WI38 (cell line): ENCODE data around the gene KPNA4.
"Not testable (repeated sequence)": the region's sequence is repeated elsewhere in the genome, so short reads cannot be mapped to it uniquely, and the experiment has no call there.

Experiments used
- H3K4me3 ChIP-seq: 2 replicates; pipeline ENCODE4 v1.5.1; 2011; ENCODE audit warnings: low read depth, mild to moderate bottlenecking, control low read depth, low read length
- TF ChIP-seq, protein P1 (sequence below): IDR thresholded peaks from 2 replicates; pipeline ENCODE4 v1.5.1; 2012; ENCODE audit warnings: low read depth, mild to moderate bottlenecking, control low read depth, low read length

Gene KPNA4

DNA sequence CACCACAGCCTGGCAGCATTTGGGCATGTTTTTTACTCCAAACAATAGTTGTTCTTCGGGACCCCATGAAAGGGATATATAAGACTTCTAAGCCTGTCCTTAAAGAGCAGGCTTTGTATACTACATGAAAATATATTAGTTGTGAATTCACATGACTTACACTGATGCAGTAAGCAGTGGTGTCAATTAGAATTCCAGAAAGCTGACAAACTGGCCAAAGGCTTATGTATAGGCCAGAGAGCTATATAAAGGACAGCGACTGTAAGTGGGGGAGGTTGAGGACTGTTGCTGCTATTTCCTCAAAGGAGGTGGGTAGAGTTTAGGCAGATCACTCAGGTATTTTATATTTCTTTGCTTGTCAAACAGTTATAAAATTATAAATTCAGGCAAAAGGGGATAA, 24.8 kb downstream of the KPNA4 start:
- H3K4me3 ChIP-seq = no peak overlapping the region
- TF ChIP-seq, protein P1, sequence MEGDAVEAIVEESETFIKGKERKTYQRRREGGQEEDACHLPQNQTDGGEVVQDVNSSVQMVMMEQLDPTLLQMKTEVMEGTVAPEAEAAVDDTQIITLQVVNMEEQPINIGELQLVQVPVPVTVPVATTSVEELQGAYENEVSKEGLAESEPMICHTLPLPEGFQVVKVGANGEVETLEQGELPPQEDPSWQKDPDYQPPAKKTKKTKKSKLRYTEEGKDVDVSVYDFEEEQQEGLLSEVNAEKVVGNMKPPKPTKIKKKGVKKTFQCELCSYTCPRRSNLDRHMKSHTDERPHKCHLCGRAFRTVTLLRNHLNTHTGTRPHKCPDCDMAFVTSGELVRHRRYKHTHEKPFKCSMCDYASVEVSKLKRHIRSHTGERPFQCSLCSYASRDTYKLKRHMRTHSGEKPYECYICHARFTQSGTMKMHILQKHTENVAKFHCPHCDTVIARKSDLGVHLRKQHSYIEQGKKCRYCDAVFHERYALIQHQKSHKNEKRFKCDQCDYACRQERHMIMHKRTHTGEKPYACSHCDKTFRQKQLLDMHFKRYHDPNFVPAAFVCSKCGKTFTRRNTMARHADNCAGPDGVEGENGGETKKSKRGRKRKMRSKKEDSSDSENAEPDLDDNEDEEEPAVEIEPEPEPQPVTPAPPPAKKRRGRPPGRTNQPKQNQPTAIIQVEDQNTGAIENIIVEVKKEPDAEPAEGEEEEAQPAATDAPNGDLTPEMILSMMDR = no peak

DNA sequence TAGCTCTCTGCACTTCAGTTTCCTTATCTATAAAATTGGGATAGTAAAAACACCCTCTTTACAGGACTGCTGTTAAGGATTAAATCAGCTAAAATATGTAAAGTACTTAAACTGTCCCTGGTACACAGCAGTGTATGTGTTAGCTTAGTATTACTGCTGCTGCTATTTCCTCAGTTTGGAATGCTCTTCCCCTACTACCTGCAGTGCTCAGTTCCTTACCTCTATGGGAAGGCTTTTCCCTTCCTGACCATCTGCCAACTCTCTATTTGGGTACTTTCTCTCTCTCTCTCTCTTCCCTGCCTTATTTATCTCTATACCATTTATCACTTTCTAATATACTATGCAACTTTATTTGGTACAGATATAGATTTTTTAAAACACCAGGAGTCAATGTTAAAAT, 26.5 kb downstream of the KPNA4 start:
- no peak overlapping the region for H3K4me3 ChIP-seq
- TF ChIP-seq, protein P1 = no peak

DNA sequence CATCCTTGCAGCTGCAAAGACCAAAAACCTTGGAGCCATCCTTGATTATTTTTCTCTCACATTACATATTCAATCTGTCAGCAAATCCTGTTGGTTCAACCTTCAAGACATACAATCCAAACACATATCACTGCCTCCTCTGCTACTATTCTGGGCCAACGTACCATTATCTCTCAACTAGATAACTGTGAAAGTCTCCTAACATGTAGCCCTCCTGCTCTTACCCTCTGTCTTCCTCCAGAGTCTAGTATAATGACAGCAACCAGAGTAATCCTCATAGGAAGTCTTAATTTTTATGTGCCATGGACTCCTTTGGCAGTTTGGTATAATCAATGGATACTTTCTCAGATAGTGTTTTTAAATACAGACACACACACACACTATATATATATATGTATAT, 27.6 kb downstream of the KPNA4 start:
- TF ChIP-seq, protein P1 = no peak

DNA sequence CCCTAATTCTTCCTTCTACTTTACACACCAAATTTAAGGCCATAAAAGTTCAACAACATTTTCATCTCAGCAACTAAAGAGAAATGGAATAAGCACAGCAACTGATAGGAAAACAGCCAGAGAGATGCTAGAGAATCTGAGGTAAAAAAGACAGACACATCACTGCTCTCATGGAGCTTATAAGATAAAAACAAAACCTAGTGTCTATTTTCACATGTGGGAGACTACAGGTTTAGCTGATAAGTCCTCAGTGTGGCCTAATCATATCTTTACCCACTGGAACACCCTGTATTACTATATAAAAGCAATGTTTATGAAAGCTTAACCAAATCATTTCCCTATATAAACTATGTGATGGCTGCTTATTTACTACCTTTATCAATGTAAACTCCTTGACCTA, 33.0 kb downstream of the KPNA4 start:
- no peak overlapping the region for H3K4me3 ChIP-seq
- TF ChIP-seq, protein P1 = no peak

More for the DNA sequence above, 27.6 kb downstream of the KPNA4 start:
- H3K4me3 ChIP-seq = no peak overlapping the region

DNA sequence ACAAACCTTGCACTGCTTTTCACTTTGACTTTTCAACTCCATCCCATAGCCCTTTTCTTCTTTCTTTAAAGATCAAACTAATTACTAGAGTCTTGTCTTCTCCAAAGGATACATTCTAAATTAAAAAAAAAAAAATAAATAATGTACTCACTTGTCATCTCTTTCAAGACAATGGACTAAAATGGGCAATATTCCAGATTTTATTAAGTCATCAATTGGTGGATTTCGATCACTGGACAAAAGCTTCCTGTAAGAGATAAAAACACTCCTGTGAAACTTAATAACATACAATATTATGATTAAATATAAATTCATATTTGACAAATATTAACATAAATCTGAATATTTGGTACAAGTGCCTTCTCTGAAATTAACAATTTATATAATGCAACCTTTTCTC, 34.1 kb downstream of the KPNA4 start:
- TF ChIP-seq, protein P1 = no peak
- H3K4me3 ChIP-seq = no peak overlapping the region

DNA sequence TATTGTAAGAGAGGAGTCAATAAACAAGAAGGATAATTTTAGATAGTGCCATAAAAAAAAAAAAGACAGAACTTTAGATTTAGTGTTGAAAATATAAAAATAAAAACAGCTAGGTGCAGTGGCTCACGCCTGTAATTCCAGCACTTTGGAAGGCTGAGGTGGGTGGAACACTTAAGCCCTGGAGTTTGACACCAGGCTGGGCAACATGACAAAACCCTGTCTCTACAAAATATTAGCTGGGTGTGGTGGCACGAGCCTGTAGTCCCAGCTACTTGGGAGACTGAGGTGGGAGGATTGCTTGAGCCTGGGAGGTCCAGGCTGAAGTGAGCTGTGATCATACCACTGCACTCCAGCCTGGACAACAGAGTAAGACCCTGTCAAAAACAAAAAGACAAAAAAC, 49.0 kb downstream of the KPNA4 start:
- not testable (repeated sequence) for H3K4me3 ChIP-seq

DNA sequence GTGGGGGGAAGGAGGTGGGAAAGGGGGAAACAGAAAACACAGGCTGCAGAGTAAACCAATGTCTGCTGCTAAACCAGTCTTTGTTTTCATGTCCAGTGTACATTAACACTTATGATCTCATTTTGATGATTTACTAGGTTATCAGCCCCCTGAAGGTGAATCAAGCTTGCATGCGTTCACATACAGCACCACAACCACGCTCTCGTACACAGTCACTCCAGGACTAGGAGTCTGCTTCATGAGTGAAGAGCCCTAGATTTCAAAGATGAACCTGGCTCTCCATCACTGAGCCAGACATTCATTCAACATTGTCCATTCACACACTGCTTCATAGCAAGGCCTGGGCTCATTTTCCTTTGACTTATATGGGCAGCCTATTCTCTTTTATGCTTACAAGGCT, 64.0 kb downstream of the KPNA4 start:
- H3K4me3 ChIP-seq = no peak overlapping the region
- TF ChIP-seq, protein P1 = no peak

DNA sequence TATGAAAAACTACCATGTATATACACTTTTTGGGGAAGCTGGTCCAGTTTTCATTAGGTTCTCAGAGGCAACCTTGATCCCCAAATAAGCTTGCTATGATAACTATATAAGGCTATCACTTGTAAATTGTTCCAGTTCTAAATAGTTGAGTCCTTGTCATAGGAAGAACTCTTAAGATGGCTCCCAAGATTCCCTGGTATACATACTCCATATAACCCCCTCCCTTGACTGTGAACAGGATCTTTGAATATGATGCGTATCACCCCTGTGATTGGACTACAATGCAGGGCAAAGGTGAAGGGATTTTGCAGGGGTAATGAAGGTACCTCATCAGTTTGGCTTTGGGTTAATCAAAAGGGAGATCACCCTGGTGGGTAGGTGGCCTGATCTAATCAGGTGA, 67.2 kb downstream of the KPNA4 start:
- H3K4me3 ChIP-seq = no peak overlapping the region

More for the DNA sequence above, 67.2 kb downstream of the KPNA4 start:
- TF ChIP-seq, protein P1 = no peak
